Psoas muscle (tissue), 8 donors: Measurements from ENCODE around the gene PAK1. TPM values are rescaled to one million over a fixed set of nuclear protein-coding genes. Genes with fewer than 3 reads are reported as not detected.

Source experiments
- ATAC-seq, 4 donors: fragments of 200-7000 bp; cut with Tn5 transposase; one replicate each; pipeline ENCODE4 v1.9.1; 2020; ENCODE audit warnings: moderate library complexity in 3 of 4, mild to moderate bottlenecking in 2 of 4
- DNase-seq, 2 donors: peaks; one replicate each; pipeline ENCODE4 v3.0.0-alpha.2; 2020
- H3K27ac ChIP-seq: fragments of 200-600 bp; one replicate; pipeline ENCODE4 v1.8.0; 2022
- H3K27me3 ChIP-seq, 3 donors: fragments of 200-600 bp in 1 of 3; one replicate each; pipeline versions ENCODE4 v1.6.1 to v1.8.0; 2013 to 2022; ENCODE audit warnings: low read length in 2 of 3, mild to moderate bottlenecking in 2 of 3, moderate library complexity in 1 of 3; ENCODE audit not compliant: insufficient read depth in 3 of 3
- H3K36me3 ChIP-seq, 2 donors: fragments of 200-600 bp in 1 of 2; one replicate each; pipeline versions ENCODE4 v1.6.1 to v1.8.0; 2013 to 2022; ENCODE audit warnings: low read depth in 1 of 2, mild to moderate bottlenecking in 1 of 2, moderate library complexity in 1 of 2; ENCODE audit not compliant: insufficient read depth in 1 of 2
- H3K4me1 ChIP-seq: fragments of 200-600 bp; one replicate; pipeline ENCODE4 v1.8.0; 2022
- H3K4me3 ChIP-seq: fragments of 200-600 bp; one replicate; pipeline ENCODE4 v1.8.0; 2022; ENCODE audit warnings: mild to moderate bottlenecking
- H3K9me3 ChIP-seq: fragments of 200-600 bp; one replicate; pipeline ENCODE4 v1.8.0; 2022
- WGBS, 3 donors: extraction: QIAGEN DNeasy Blood & Tissue Kit; methylation state at CpG; one replicate each; pipeline versions ENCODE4 v1.1.6 to v1.1.7; 2013; 5-methylcytosine and 5-hydroxymethylcytosine counted together
- intact Hi-C, 2 donors: fragments of 100-400 bp; cut with DNase I; formaldehyde crosslinking; loops; one replicate each; pipeline versions ENCODE4 v1.11.0 to v1.14.2; 2022
- polyA plus RNA-seq, 3 donors: library from polyadenylated mRNA; stranded (reverse); fragments of 200-250 nt; gene quantifications; one replicate each; pipeline ENCODE4 v1.2.3, GENCODE V29; 2013
- total RNA-seq, 4 donors: library from RNA; stranded (reverse); fragmentation: NEBNext Ultra II Directional in 2 of 4; extraction: Animal tissue kit (Norgen Biotek cat#: 25700) in 2 of 4; gene quantifications; one replicate each; pipeline versions ENCODE4 v1.2.1 to v1.2.4, GENCODE V29; 2021 to 2023
- TF ChIP-seq, protein P1 (sequence below): fragments of 200-600 bp; IDR thresholded peaks from one replicate; pipeline ENCODE4 v1.8.0; 2022; ENCODE audit warnings: antibody characterized with exemption
- donor health status: healthy with polysubstance abuse.
- donor health status: DM: no; HTN: no; CAD: no; lungs with moderate emphysema.
- donor health status: Bipolar disorder and iron deficiency.
- donor health status: healthy.
- donor health status: DM: yes; HTN: yes; CAD: no.
- donor health status: DM: no; HTN: no; CAD: no.
- donor health status: DM: no; HTN: no; CAD: no.
- donor health status: DM: yes; HTN: yes; CAD: no.

The PAK1 gene
- total and polyA plus RNA-seq, 7 donors: 12.8 to 78.7 (median 39.5) TPM

DNA sequence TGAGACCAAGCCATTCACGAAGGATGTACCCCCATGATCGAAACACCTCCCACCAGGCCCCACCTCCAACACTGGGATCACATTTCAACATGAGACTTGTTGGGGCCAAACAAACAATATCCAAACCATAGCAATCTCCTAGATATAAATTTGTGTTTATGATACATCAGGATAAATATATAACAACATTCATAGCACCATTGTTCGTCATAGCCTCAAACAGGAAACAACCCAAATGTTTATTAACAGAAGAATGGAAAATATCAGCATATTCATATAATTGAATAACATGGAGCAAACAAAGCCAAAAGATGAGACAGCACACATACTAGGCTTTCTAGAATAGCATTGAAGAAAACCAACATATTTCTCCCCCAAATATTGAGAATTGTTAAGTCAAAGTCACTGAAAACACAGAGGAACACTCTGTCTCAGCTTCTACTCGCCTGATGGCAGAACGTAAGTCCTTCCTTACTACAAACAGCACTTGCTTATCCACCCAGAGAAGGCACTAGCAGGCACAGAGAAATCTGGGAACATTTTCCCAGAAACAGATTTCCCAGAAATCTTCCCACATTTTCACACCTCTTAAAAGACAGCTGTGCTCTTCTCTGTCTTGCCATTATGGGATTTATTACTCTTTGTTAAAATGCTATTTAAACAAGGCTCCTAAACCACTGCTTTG lies 164.4 kb downstream of the PAK1 start:
- TF ChIP-seq, protein P1, sequence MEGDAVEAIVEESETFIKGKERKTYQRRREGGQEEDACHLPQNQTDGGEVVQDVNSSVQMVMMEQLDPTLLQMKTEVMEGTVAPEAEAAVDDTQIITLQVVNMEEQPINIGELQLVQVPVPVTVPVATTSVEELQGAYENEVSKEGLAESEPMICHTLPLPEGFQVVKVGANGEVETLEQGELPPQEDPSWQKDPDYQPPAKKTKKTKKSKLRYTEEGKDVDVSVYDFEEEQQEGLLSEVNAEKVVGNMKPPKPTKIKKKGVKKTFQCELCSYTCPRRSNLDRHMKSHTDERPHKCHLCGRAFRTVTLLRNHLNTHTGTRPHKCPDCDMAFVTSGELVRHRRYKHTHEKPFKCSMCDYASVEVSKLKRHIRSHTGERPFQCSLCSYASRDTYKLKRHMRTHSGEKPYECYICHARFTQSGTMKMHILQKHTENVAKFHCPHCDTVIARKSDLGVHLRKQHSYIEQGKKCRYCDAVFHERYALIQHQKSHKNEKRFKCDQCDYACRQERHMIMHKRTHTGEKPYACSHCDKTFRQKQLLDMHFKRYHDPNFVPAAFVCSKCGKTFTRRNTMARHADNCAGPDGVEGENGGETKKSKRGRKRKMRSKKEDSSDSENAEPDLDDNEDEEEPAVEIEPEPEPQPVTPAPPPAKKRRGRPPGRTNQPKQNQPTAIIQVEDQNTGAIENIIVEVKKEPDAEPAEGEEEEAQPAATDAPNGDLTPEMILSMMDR: no peak
- H3K4me1 ChIP-seq: no peaks in the 10 kb centered on the region
- WGBS, 3 donors: 46 to 60% (median 51%) methylated on average over 5 of the region's 5 CpGs
- no peak for DNase-seq
- no peaks in the 10 kb centered on the region for H3K27me3 ChIP-seq
- no peak overlapping the region for H3K4me3 ChIP-seq
- H3K9me3 ChIP-seq: no peaks in the 10 kb centered on the region
- H3K36me3 ChIP-seq: no peaks in the 10 kb centered on the region
- H3K27ac ChIP-seq: no peak overlapping the region
- intact Hi-C loops: no loop called here
- no peak for ATAC-seq

- no peak for ATAC-seq
- H3K36me3 ChIP-seq: no peaks in the 10 kb centered on the region
- no peaks in the 10 kb centered on the region for H3K27me3 ChIP-seq
- no peak overlapping the region for H3K4me3 ChIP-seq
- no peak for DNase-seq
- no peaks in the 10 kb centered on the region for H3K9me3 ChIP-seq
- no peak overlapping the region for H3K27ac ChIP-seq
- H3K4me1 ChIP-seq: no peaks in the 10 kb centered on the region
- intact Hi-C loops: no loop called here
- TF ChIP-seq, protein P1: no peak
Measured at GRCh38 chr11:77308838-77309237, 165.1 kb downstream of the PAK1 start.

GRCh38 chr11:77303328-77303727 lies 170.6 kb downstream of the PAK1 start:
- H3K27me3 ChIP-seq: no peaks in the 10 kb centered on the region
- H3K27ac ChIP-seq: no peak overlapping the region
- 72 to 79% (median 77%) methylated on average over 2 of the region's 2 CpGs for WGBS, 3 donors
- no peak overlapping the region for H3K4me3 ChIP-seq
- no peaks in the 10 kb centered on the region for H3K9me3 ChIP-seq
- no peak for DNase-seq
- no peak for ATAC-seq
- no peaks in the 10 kb centered on the region for H3K4me1 ChIP-seq
- TF ChIP-seq, protein P1: no peak
- H3K36me3 ChIP-seq: no peaks in the 10 kb centered on the region
- intact Hi-C loops: no loop called here

GRCh38 chr11:77302752-77303151 lies 171.1 kb downstream of the PAK1 start:
- ATAC-seq (no peak), DNase-seq (no peak)
- Histone ChIP-seq H3K27me3 (no peaks in the 10 kb centered on the region), H3K4me3 (no peak overlapping the region), H3K27ac (no peak overlapping the region), H3K4me1 (no peaks in the 10 kb centered on the region), H3K36me3 (no peaks in the 10 kb centered on the region), H3K9me3 (no peaks in the 10 kb centered on the region)
- TF ChIP-seq, protein P1: no peak
- 84 to 86% (median 86%) methylated on average over 3 of the region's 3 CpGs for WGBS, 3 donors
- intact Hi-C loops: no loop called here

- no peak for ATAC-seq
- no peaks in the 10 kb centered on the region for H3K4me1 ChIP-seq
- no peak within 1 kb of the TSS for H3K4me3 ChIP-seq
- H3K9me3 ChIP-seq: no peaks in the 10 kb centered on the region
- 89 to 93% (median 92%) methylated on average over 15 of the region's 15 CpGs for WGBS, 3 donors
- intact Hi-C loops: no loop called here
- no peaks in the 10 kb centered on the region for H3K27me3 ChIP-seq
- H3K36me3 ChIP-seq: no peaks in the 10 kb centered on the region
- TF ChIP-seq, protein P1: no peak
- DNase-seq: no peak
- H3K27ac ChIP-seq: no peak within 1 kb of the TSS
Measured at GRCh38 chr11:77301510-77301909, 172.4 kb downstream of the PAK1 start, which contains the start of gene GDPD4. Gene GDPD4, minus strand, starts transcription at chr11:77301686. Its CDS starts 16,549 bp downstream, at chr11:77285137.
